GM21825 (cell line): Measurements from ENCODE around the gene PTER.

Experiments
- ATAC-seq: cut with Tn5 transposase; IDR thresholded peaks from one replicate; pipeline ENCODE4 v1.9.1; 2021; ENCODE audit warnings: mild to moderate bottlenecking, moderate library complexity; ENCODE audit not compliant: unreplicated experiment

Gene PTER

DNA sequence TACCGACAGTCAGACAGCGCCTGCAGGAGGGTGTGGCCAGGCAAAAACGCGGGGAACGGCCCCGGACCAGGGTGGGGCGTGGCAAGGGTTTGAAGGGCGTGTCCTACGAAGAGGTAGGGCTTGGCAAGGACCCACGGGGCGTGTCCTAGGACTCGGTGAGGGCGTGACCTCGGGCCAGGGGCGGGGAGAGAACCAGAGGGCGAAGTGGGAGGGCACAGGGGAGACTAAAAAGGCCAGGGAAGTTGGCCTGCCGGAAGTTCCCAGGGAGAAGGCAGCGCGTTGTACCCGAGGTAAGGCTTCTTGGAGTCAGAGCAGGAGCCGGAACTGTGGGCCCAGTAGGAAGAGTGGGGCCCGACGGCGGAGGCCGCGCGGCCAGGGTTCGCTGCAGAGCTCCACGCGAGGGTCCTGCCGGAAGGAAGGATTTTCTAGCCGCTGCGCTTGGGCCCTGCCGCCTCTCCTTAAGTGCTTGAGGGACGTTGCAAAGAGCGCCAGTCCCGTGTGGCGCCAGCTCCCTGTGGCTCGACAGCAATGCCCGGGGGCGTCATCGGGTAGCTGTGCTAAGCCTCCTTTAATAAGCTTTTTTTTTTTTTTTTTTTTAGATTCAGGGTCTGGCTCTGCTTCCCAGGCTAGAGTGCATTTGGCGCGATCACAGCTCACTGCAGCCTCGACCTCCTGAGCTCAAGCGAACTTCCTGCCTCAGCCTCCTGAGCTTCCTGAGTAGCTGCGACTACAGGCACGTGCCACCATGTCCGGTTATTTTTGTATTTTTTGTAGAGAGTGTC is at the start of gene PTER:
Gene PTER, plus strand, starts transcription at position 253 of the 782 bp plus-strand sequence. CDS start 47,375 bp downstream, outside the sequence.
- ATAC-seq: peak; percentile 99

DNA sequence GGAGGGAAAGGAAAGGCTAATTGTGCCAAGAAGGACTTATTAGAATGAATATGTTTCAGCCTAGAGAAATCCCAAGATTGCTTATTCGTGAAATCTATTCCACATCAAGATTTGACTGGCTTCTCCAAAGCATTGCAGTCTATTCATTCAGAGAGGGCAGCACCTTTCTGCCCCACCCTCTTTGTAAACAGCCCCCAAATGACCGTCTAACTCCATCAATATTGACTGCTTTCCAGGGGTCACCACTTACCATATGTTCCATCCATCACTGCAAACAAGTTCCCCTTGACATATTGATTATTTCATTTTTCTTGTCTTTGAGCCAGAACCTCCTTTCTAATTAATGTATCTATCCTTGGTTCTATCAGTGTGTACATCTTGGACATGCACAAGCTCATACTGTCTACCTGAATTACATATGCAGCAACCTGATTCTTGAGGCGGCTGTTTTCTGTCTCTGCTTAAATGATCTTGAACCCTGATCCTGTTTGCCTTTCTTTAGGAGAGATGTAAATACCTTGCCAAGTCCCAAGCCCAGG is 44.2 kb upstream of the PTER start:
- ATAC-seq: no peak

DNA sequence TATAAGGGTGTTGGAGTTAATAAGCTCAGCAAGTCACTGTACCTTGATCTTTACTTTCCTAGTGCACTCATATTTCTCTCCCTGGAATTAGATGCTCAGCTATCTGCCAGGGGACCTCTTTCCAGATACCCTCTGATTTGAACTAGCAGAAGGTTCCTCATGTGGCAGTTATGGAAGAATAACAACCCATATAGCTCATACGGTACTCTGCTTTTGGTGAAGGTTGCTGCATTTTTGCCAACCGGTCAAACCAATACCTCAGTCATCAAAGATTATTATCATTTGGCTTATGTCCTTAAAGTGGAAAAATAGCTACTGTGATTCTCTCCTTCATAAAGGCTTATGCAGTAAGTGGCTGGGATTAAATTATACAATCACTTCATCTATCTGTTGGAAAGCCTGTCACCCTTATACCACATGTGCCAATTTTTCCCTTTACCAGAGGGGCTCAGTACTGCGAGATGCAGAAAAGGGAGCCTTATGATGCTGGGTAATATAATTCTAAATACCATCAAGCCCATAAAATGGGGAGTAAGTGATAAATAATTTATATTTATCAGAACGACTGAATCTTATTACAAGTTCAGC is 43.4 kb upstream of the PTER start:
- ATAC-seq: no peak

DNA sequence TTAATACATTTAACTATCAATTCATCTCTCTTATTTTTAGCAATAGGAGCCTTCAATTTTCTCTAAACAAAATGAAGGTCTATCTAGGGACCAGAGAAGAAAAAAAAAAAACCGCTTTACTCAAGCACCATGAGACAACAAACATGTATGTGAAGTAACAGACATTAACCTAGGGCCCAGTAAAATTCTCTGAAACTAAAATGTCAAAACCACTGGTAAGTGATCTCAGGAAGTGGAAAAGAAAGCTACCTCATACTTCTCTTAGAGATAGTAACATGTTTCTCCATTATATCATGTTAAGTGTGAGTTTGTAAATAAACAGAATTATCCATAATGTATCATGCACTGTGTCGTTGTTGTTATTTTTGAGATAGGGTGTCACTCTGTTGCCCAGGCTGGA is 35.4 kb upstream of the PTER start:
- no peak for ATAC-seq

DNA sequence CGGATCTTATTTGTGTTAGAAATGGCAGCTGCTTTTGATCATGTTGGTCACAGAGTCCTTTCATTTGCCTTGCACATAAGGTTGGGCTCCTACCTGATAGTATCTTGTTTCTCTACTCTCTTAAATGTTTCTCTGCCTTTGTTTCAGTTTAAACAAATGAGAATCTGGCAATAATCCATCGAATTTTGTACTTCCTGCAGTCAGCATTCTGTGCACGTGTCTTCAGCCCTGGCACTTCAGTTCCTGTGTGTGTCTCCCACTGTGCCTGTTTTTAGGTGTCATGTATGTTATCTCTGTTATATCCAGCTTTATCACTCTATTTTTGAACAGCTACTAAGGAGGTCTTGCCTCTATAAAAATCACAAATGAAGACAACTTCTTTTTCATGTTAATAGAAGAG is 28.4 kb upstream of the PTER start:
- ATAC-seq: no peak

DNA sequence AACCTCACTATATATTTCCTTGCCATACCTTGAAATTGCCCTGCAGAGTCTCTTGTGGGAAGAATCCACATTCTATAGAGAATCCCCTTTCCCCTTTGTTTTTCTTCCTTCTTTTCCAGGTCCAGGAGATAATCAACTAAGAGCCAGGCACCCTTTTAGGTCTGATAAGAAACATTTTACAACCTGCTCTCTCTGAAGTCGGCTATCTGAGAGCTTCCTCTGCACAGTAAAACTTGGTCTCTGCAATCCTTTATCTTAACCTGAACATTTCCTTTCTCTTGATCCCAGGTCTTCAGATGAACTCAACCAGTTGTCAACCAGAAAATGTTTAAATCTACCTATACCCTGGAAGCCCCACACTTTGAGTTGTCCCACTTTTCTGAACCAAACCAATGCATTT is 19.5 kb upstream of the PTER start:
- no peak for ATAC-seq

DNA sequence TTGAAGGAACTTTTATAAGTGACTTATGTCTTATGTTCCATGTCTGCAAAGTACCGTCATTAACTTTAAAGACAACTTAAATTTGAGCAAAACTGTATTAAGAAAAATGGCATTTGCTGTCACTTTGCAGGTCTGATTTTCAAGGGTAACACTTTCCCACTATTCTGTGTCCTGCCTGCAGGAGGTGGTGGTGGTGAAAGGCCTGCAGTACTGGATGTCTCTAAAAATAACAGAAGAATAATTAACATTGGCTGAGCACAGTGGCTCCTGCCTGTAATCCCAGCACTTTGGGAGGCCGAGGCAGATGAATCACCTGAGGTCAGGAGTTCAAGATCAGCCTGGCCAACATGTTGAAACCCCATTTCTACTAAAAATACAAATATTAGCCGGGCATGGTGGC is 13.2 kb upstream of the PTER start:
- ATAC-seq: no peak

DNA sequence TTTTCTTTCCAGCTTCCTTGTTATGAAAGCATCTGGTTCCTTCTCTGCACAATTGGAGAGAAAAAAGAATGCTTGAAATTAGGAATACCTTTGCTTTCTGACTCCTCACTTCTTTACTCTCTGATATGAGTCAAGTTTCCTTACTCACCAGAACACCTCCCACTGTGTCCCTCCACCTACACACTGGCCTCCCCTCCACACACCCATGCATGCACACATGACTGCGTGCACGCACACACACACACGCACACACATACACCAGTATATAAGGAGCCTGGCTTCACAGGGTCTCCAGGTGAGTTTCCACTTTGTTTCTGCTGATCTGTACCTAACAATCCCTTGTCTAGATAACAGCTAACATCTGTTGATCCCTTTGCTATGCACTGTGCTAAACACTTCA is 11.4 kb upstream of the PTER start:
- no peak for ATAC-seq

GRCh38 chr10:16429539-16429938 is 7.3 kb upstream of the PTER start:
- no peak for ATAC-seq

GRCh38 chr10:16436367-16436757 is 448 bp upstream of the PTER start:
- peak; percentile 2 for ATAC-seq

GRCh38 chr10:16437540-16437894 is 707 bp downstream of the PTER start:
- no peak for ATAC-seq

DNA sequence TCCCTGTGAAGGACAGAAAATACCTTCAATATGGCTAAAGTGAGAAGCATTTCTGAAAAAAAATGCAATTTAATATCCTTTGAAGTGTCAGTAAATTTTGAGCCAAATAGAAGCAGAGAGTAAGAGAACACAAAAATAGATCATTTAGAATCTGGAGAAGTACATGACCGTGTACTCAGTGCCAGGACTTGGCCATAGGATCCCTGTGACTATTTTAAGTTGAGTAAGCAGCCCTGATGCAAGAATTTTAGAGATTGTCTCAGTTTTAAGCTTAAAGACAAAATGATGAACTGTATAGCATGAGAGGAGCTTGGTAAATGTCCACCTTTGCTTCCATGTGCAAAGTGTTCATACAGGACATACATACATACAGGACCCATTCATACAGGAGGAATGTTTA is 2.5 kb downstream of the PTER start:
- no peak for ATAC-seq

- no peak for ATAC-seq
Observed at GRCh38 chr10:16440396-16441133, 3.8 kb downstream of the PTER start.

DNA sequence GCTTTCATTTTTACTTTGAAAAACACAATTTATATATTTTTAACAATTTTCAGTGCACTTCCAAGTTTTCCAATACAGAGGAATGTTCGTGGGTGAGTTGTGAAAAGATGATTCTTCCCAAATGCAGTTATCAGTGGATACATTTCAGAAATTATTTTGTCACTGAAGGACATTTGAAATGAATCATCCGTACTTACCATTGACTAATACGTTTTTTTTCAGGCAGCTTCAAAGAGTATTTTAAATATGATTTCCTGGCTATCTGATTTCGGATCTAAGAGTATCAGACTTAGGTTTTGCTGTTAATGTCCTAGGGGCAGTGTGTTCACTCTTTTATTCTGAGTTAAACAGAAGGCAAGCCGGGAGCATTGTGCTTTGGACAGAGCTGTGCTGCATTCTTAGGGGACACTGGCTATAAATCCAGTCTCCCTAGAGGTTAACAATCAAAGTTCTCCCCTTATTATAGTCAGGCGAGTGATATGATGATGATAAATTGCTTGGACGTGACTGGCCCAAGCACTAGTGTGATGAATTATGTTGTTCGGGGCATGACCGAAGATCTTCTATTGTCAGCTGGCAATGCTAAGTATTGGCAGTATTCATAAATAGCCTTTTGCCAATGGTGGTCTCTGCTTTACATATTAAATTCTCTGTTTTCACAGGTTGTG is 4.5 kb downstream of the PTER start:
- no peak for ATAC-seq

DNA sequence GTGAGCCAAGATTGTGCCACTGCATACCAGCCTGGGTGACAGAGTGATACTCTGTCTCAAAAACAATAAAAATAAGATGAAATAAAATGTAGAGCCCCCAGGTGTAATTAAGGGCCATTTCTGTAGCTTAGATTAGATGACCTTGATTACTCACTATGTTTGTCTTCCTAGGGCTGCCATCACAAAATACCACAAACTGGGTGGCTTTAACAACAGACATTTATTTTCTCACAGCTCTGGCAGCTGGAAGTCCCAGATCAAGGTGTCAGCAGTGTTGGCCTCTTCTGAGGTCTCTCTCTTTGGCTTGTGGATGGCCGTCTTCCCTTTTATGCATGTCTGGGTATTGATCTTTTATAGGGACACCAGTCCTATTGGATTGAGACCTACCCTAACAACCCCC is 6.1 kb downstream of the PTER start:
- ATAC-seq: no peak

- ATAC-seq: no peak
Observed at GRCh38 chr10:16445770-16446469, 9.1 kb downstream of the PTER start.

DNA sequence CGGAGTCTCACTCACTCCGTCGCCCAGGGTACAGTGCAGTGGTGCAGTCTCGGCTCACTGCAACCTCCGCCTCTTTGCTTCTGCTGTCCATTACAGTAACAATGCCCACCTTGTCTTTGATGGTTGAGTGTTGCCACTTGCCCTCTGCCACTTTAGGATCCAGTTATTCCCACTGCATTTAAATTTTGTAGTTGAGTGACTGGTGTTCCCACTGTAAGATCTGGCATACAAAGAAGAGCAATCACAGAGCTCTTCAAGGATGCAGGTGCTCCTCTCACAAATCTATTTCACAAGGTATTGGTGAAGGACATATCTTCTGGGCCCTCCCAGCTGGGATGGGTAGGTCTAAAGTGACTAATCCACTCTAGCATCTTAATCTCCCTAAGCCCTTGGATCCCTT is 12.6 kb downstream of the PTER start:
- no peak for ATAC-seq

- no peak for ATAC-seq
Observed at GRCh38 chr10:16458166-16458955, 21.6 kb downstream of the PTER start.

DNA sequence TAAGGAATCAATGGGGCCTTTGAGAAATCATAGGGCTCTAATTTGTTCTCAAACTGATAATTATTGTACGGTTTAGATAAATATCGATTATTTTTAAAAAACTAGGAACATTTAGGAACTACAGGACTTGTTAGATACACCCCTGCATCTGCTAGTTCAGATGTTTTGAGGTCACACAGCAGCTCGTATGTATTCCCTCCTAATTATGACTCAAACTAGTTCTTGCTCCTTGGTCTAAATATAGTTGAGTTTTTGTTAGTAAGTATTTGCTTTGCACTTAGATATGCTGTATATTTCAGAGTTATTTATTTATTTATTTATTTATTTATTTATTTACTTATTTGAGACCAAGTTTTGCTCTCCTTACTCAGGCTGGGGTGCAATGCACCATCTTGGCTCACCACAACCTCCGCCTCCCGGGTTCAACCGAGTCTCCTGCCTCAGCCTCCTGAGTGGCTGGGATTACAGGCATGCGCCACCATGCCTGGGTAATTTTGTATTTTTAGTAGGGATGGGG is 22.7 kb downstream of the PTER start:
- ATAC-seq: no peak

DNA sequence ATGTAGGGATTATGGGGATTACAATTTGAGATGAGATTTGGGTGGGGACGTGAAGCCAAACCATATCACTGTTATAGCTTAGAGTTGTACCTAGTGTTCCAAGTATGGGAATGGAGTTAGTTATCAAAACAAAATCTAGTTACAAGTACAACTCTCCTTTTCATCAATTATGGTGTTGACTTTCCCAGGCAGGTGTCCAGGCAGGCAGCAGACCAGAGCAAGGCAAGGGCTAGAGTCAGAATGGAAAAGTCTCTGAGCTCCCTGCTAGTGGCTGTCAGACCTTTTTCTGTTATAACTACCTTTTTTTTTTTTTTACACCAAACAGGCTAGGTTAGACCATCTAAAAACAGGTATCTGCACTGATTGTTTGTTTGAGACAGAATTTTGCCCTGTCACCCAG is 29.2 kb downstream of the PTER start:
- no peak for ATAC-seq
